HG03521 (cell line): ENCODE data around the gene ATXN10.

Experiments
- ATAC-seq: cut with Tn5 transposase; IDR thresholded peaks from one replicate; pipeline ENCODE4 v1.9.1; 2021; ENCODE audit warnings: mild to moderate bottlenecking, moderate library complexity; ENCODE audit not compliant: unreplicated experiment

The ATXN10 gene

GRCh38 chr22:45754822-45755221 is 83.2 kb downstream of the ATXN10 start:
- ATAC-seq = no peak

- no peak for ATAC-seq
These were observed 84.9 kb downstream of the ATXN10 start for GRCh38 chr22:45756558-45756957.

- no peak for ATAC-seq
These were observed 85.4 kb downstream of the ATXN10 start for GRCh38 chr22:45757068-45757467.

- ATAC-seq = no peak
These were observed 86.3 kb downstream of the ATXN10 start for GRCh38 chr22:45757936-45758335.

- ATAC-seq = no peak
These were observed 87.0 kb downstream of the ATXN10 start for GRCh38 chr22:45758603-45759002.

GRCh38 chr22:45760682-45761081 is 89.0 kb downstream of the ATXN10 start:
- no peak for ATAC-seq

- no peak for ATAC-seq
These were observed 91.1 kb downstream of the ATXN10 start for GRCh38 chr22:45762545-45763235.

- no peak for ATAC-seq
These were observed 91.6 kb downstream of the ATXN10 start for GRCh38 chr22:45763236-45763624.

GRCh38 chr22:45768490-45768889 is 96.9 kb downstream of the ATXN10 start:
- ATAC-seq = no peak

GRCh38 chr22:45769569-45770210 is 98.1 kb downstream of the ATXN10 start:
- no peak for ATAC-seq

- no peak for ATAC-seq
These were observed 98.9 kb downstream of the ATXN10 start for GRCh38 chr22:45770506-45770905.

GRCh38 chr22:45771057-45771456 is 99.4 kb downstream of the ATXN10 start:
- ATAC-seq = no peak

- no peak for ATAC-seq
These were observed 100.1 kb downstream of the ATXN10 start for GRCh38 chr22:45771711-45772110.

GRCh38 chr22:45772743-45773142 is 101.1 kb downstream of the ATXN10 start:
- ATAC-seq = no peak

- no peak for ATAC-seq
These were observed 102.5 kb downstream of the ATXN10 start for GRCh38 chr22:45774001-45774670.

- ATAC-seq = no peak
These were observed 103.4 kb downstream of the ATXN10 start for GRCh38 chr22:45775062-45775461.

- ATAC-seq = peak; percentile 60
These were observed 104.1 kb downstream of the ATXN10 start for GRCh38 chr22:45775569-45776312.

- ATAC-seq = no peak
These were observed 104.6 kb downstream of the ATXN10 start for GRCh38 chr22:45776313-45776585.

- ATAC-seq = no peak
These were observed 105.6 kb downstream of the ATXN10 start for GRCh38 chr22:45777046-45777851.

- ATAC-seq = no peak
These were observed 106.3 kb downstream of the ATXN10 start for GRCh38 chr22:45777852-45778375.

GRCh38 chr22:45781459-45781858 is 109.8 kb downstream of the ATXN10 start:
- ATAC-seq = no peak
